Activated gamma-delta T cell treated with Interleukin-2 at 50 U/mL for 16 hours (primary cell): ENCODE measurements around the gene ATP1A4.
"Not testable (repeated sequence)": the region's sequence is repeated elsewhere in the genome, so short reads cannot be mapped to it uniquely, and the experiment has no call there.

Experiments
- DNase-seq: peaks from one replicate; pipeline ENCODE4 v3.0.0-alpha.2; 2020

The ATP1A4 gene

GRCh38 chr1:160124705-160125478, 26.5 kb upstream of the ATP1A4 start:
- DNase-seq, result no peak

GRCh38 chr1:160125746-160126145, 25.7 kb upstream of the ATP1A4 start:
- no peak for DNase-seq

- DNase-seq, result not testable (repeated sequence)
These were observed 25.1 kb upstream of the ATP1A4 start for GRCh38 chr1:160126342-160126741.

GRCh38 chr1:160127381-160127780, 24.0 kb upstream of the ATP1A4 start:
- no peak for DNase-seq

- DNase-seq, result no peak
These were observed 23.4 kb upstream of the ATP1A4 start for GRCh38 chr1:160127865-160128523.

- DNase-seq, result no peak
These were observed 22.8 kb upstream of the ATP1A4 start for GRCh38 chr1:160128636-160129035.

GRCh38 chr1:160129046-160129445, 22.4 kb upstream of the ATP1A4 start:
- no peak for DNase-seq

GRCh38 chr1:160129558-160129957, 21.8 kb upstream of the ATP1A4 start:
- no peak for DNase-seq

- no peak for DNase-seq
These were observed 21.4 kb upstream of the ATP1A4 start for GRCh38 chr1:160129966-160130365.

- no peak for DNase-seq
These were observed 20.9 kb upstream of the ATP1A4 start for GRCh38 chr1:160130486-160130885.

GRCh38 chr1:160130939-160131338, 20.5 kb upstream of the ATP1A4 start:
- DNase-seq, result no peak

GRCh38 chr1:160131803-160132565, 19.4 kb upstream of the ATP1A4 start:
- no peak for DNase-seq

GRCh38 chr1:160133990-160134770, 17.2 kb upstream of the ATP1A4 start:
- DNase-seq, result no peak

GRCh38 chr1:160134791-160135572, 16.4 kb upstream of the ATP1A4 start:
- no peak for DNase-seq

- DNase-seq, result no peak
These were observed 15.1 kb upstream of the ATP1A4 start for GRCh38 chr1:160136121-160136925.

GRCh38 chr1:160136926-160137200, 14.5 kb upstream of the ATP1A4 start:
- no peak for DNase-seq

- no peak for DNase-seq
These were observed 14.1 kb upstream of the ATP1A4 start for GRCh38 chr1:160137216-160137862.

GRCh38 chr1:160139840-160140239, 11.6 kb upstream of the ATP1A4 start:
- DNase-seq, result no peak

- no peak for DNase-seq
These were observed 7.7 kb upstream of the ATP1A4 start for GRCh38 chr1:160143695-160144094.

GRCh38 chr1:160144921-160145320, 6.5 kb upstream of the ATP1A4 start:
- DNase-seq, result no peak

GRCh38 chr1:160146107-160146506, 5.3 kb upstream of the ATP1A4 start:
- no peak for DNase-seq
